IPS-NIHi11 (cell line): Measurements from ENCODE around the gene TNFRSF14.

Source experiments
- DNase-seq: peaks from one replicate; pipeline ENCODE4 v3.0.0; 2012; ENCODE audit warnings: mixed read lengths, low spot score

TNFRSF14 gene

GRCh38 chr1:2602311-2602835 lies 46.2 kb downstream of the TNFRSF14 start:
- DNase-seq, result no peak

GRCh38 chr1:2602866-2603520 lies 46.8 kb downstream of the TNFRSF14 start:
- DNase-seq, result no peak

- DNase-seq, result no peak
These were observed 47.5 kb downstream of the TNFRSF14 start for GRCh38 chr1:2603521-2604155.

GRCh38 chr1:2604156-2604843 lies 48.1 kb downstream of the TNFRSF14 start:
- no peak for DNase-seq

GRCh38 chr1:2604844-2605508 lies 48.8 kb downstream of the TNFRSF14 start:
- DNase-seq, result no peak

- DNase-seq, result peak; percentile 9
These were observed 49.6 kb downstream of the TNFRSF14 start for GRCh38 chr1:2605509-2606395.

- DNase-seq, result peak; percentile 3
These were observed 50.3 kb downstream of the TNFRSF14 start for GRCh38 chr1:2606396-2606880.

GRCh38 chr1:2606881-2607621 lies 50.9 kb downstream of the TNFRSF14 start:
- peak; percentile 3 for DNase-seq

GRCh38 chr1:2607641-2608091 lies 51.5 kb downstream of the TNFRSF14 start:
- peak; percentile 4 for DNase-seq

- DNase-seq, result peak; percentile 9
These were observed 53.3 kb downstream of the TNFRSF14 start for GRCh38 chr1:2609319-2610035.

GRCh38 chr1:2610036-2610959 lies 54.1 kb downstream of the TNFRSF14 start:
- DNase-seq, result no peak

- DNase-seq, result peak; percentile 83
These were observed 54.9 kb downstream of the TNFRSF14 start for GRCh38 chr1:2611031-2611501.

- DNase-seq, result no peak
These were observed 55.7 kb downstream of the TNFRSF14 start for GRCh38 chr1:2611621-2612437.

- no peak for DNase-seq
These were observed 56.6 kb downstream of the TNFRSF14 start for GRCh38 chr1:2612591-2613365.
